HepG2 (cell line): Measurements from ENCODE around the gene IFITM5. TPM values are rescaled to one million over a fixed set of nuclear protein-coding genes. Genes with fewer than 3 reads are reported as not detected.

ENCODE experiments used
- ATAC-seq: fragments of 200-7000 bp; cut with Tn5 transposase; 3 replicates; pipeline ENCODE4 v1.9.1; 2020; ENCODE audit warnings: mild to moderate bottlenecking, moderate library complexity
- BruUV-seq: library from RNA; stranded (reverse); fragments of 400-500 nt; replicated peaks from 2 replicates; lab custom pipeline; 2021; lab: Mats Ljungman, UMichigan
- CTCF ChIA-PET: fragments of 300-600 bp; formaldehyde crosslinking; extraction: SDS; loops from one replicate; lab custom pipeline; 2021; ENCODE audit warnings: low total read pairs, inconsistent platforms, low intra/inter-chr PET ratio; lab: Yijun Ruan, JAX
- POLR2A ChIA-PET: fragments of 350-600 bp; sonication (Branson Sonifier 250); formaldehyde crosslinking; loops from one replicate; lab custom pipeline; 2020; ENCODE audit warnings: antibody characterized with exemption, inconsistent platforms; lab: Yijun Ruan, JAX
- DNase-seq: peaks from one replicate; pipeline ENCODE4 v3.0.0-alpha.2; 2015; ENCODE audit warnings: low spot score
- FAIRE-seq: peaks from 3 replicates; lab custom pipeline; 2011; peaks lifted over from hg19 to GRCh38; lab: Jason Lieb, UNC
- H2AFZ ChIP-seq: one replicate; pipeline ENCODE4 v1.6.1; 2011; ENCODE audit warnings: low read length, inconsistent platforms
- H3K27ac ChIP-seq: fragments of 300-600 bp; 3 replicates; pipeline ENCODE4 v1.8.0; 2011; ENCODE audit warnings: mixed run types, mild to moderate bottlenecking, mixed read lengths, low read length, inconsistent platforms; ENCODE audit not compliant: insufficient read depth; ENCODE audit errors: extremely low read length
- H3K27me3 ChIP-seq, 2 experiments: fragments of 200-600 bp in 1 of 2; 2 replicates in 1 of 2; 3 replicates in 1 of 2; pipeline versions ENCODE4 v1.6.0 to v1.8.0; 2011; ENCODE audit warnings: low read length in 2 of 2, mild to moderate bottlenecking in 2 of 2, moderate library complexity in 2 of 2, inconsistent platforms in 1 of 2; ENCODE audit not compliant: insufficient read depth in 2 of 2, control insufficient read depth in 1 of 2
- H3K36me3 ChIP-seq, 2 experiments: fragments of 200-600 bp in 1 of 2; replicated peaks in 1 of 2; 2 replicates in 1 of 2; 3 replicates in 1 of 2; pipeline versions ENCODE4 v1.5.1 to v1.8.0; 2011; ENCODE audit warnings: low read length in 2 of 2, inconsistent platforms in 1 of 2; ENCODE audit not compliant: insufficient read depth in 2 of 2, control insufficient read depth in 1 of 2
- H3K4me1 ChIP-seq: 2 replicates; pipeline ENCODE4 v1.5.1; 2012; ENCODE audit warnings: low read length, inconsistent platforms; ENCODE audit not compliant: insufficient read depth
- H3K4me2 ChIP-seq: 2 replicates; pipeline ENCODE4 v1.6.0; 2011; ENCODE audit warnings: low read depth, low read length, inconsistent platforms
- H3K4me3 ChIP-seq, 3 experiments: fragments of 200-600 bp in 1 of 3; sonication (generic), shearing (Covaris generic) in 1 of 3; replicated peaks in 1 of 3; 2 replicates each; pipeline ENCODE4 v1.5.1; 2011 to 2016; ENCODE audit warnings: low read length in 3 of 3, inconsistent platforms in 2 of 3, low read depth in 2 of 3, mild to moderate bottlenecking in 2 of 3, control low read depth in 1 of 3, mixed read lengths in 1 of 3; ENCODE audit not compliant: insufficient read depth in 1 of 3
- H3K79me2 ChIP-seq: one replicate; pipeline ENCODE4 v1.6.1; 2011; ENCODE audit warnings: low read length, inconsistent platforms; ENCODE audit not compliant: insufficient read depth
- H3K9ac ChIP-seq: 2 replicates; pipeline ENCODE4 v1.6.0; 2011; ENCODE audit warnings: mild to moderate bottlenecking, low read depth, low read length, inconsistent platforms; ENCODE audit not compliant: insufficient read depth
- H3K9me3 ChIP-seq: 2 replicates; pipeline ENCODE4 v1.5.1; 2012; ENCODE audit warnings: mild to moderate bottlenecking, low read length
- H4K20me1 ChIP-seq: 2 replicates; pipeline ENCODE4 v1.6.0; 2011; ENCODE audit warnings: inconsistent platforms, mild to moderate bottlenecking, low read length, moderate library complexity; ENCODE audit not compliant: insufficient read depth
- ATF7 ChIP-seq, 2 experiments: fragments of 450-650 bp in 1 of 2; sonication (generic) in 1 of 2; formaldehyde crosslinking in 1 of 2; IDR thresholded peaks; 2 replicates each; pipeline versions ENCODE4 v1.4.0 to v1.6.1; 2016 to 2020; ENCODE audit warnings: antibody characterized with exemption in 1 of 2, mild to moderate bottlenecking in 1 of 2, missing genetic modification reagents in 1 of 2
- BRD4 ChIP-seq: sonication (generic); formaldehyde crosslinking; IDR thresholded peaks from 2 replicates; pipeline ENCODE4 v1.4.0; 2020; ENCODE audit warnings: missing genetic modification reagents
- ELF3 ChIP-seq: IDR thresholded peaks from 2 replicates; pipeline ENCODE4 v1.6.1; 2016; ENCODE audit warnings: missing genetic modification reagents, missing compliant biosample characterization
- GATAD2A ChIP-seq: IDR thresholded peaks from 2 replicates; pipeline ENCODE4 v1.6.1; 2016
- HHEX ChIP-seq: IDR thresholded peaks from 2 replicates; pipeline ENCODE4 v1.6.1; 2016; ENCODE audit warnings: control low read depth
- NFKB2 ChIP-seq: sonication (generic); formaldehyde crosslinking; IDR thresholded peaks from 2 replicates; pipeline ENCODE4 v1.4.0; 2020; ENCODE audit warnings: missing genetic modification reagents, borderline replicate concordance
- NONO ChIP-seq, 2 experiments: fragments of 450-650 bp in 1 of 2; sonication (generic) in 1 of 2; formaldehyde crosslinking in 1 of 2; IDR thresholded peaks in 1 of 2; conservative IDR thresholded peaks in 1 of 2; 2 replicates each; pipeline versions ENCODE4 v1.6.1 to v1.8.0; 2017 to 2022; ENCODE audit warnings: mild to moderate bottlenecking in 1 of 2, missing genetic modification reagents in 1 of 2, moderate library complexity in 1 of 2
- NR2F6 ChIP-seq, 2 experiments: IDR thresholded peaks; 2 replicates each; pipeline ENCODE4 v1.6.1; 2016; ENCODE audit warnings: antibody characterized with exemption in 1 of 2, mild to moderate bottlenecking in 1 of 2
- NRL ChIP-seq: sonication (generic); formaldehyde crosslinking; IDR thresholded peaks from 2 replicates; pipeline ENCODE4 v1.5.0; 2020; ENCODE audit warnings: missing genetic modification reagents, mild to moderate bottlenecking, moderate library complexity, borderline replicate concordance
- PHF8 ChIP-seq: sonication (generic); formaldehyde crosslinking; IDR thresholded peaks from 2 replicates; pipeline ENCODE4 v1.5.0; 2020; ENCODE audit warnings: missing genetic modification reagents
- RARA ChIP-seq: IDR thresholded peaks from 2 replicates; pipeline ENCODE4 v1.6.1; 2016; ENCODE audit warnings: missing genetic modification reagents, missing compliant biosample characterization
- RARG ChIP-seq: sonication (generic); formaldehyde crosslinking; IDR thresholded peaks from 2 replicates; pipeline ENCODE4 v1.4.0; 2020; ENCODE audit warnings: low read depth, mild to moderate bottlenecking, missing genetic modification reagents
- SKI ChIP-seq: fragments of 450-650 bp; IDR thresholded peaks from one replicate; pipeline ENCODE4 v1.6.1; 2018; ENCODE audit warnings: mild to moderate bottlenecking; ENCODE audit not compliant: partially characterized antibody
- SMAD9 ChIP-seq: sonication (generic); formaldehyde crosslinking; IDR thresholded peaks from 2 replicates; pipeline ENCODE4 v1.5.1; 2020; ENCODE audit warnings: mild to moderate bottlenecking, missing genetic modification reagents
- TARDBP ChIP-seq: sonication (generic); formaldehyde crosslinking; IDR thresholded peaks from 2 replicates; pipeline ENCODE4 v1.8.0; 2022; ENCODE audit warnings: mild to moderate bottlenecking, missing genetic modification reagents
- YY1 ChIP-seq: IDR thresholded peaks from 2 replicates; pipeline ENCODE4 v1.6.1; 2011; ENCODE audit warnings: low read length, low read depth, moderate library complexity, mild to moderate bottlenecking; ENCODE audit not compliant: insufficient read depth, insufficient replicate concordance
- ZMYM4 ChIP-seq: sonication (generic); formaldehyde crosslinking; IDR thresholded peaks from 2 replicates; pipeline ENCODE4 v1.8.1; 2023; ENCODE audit warnings: mild to moderate bottlenecking, missing genetic modification reagents
- ZNF136 ChIP-seq: sonication (generic); formaldehyde crosslinking; IDR thresholded peaks from 2 replicates; pipeline ENCODE4 v1.8.1; 2022; ENCODE audit warnings: low read depth, mild to moderate bottlenecking, moderate library complexity, missing genetic modification reagents
- ZNF180 ChIP-seq: sonication (generic); formaldehyde crosslinking; IDR thresholded peaks from 2 replicates; pipeline ENCODE4 v1.4.0; 2020; ENCODE audit warnings: low read depth, missing genetic modification reagents, borderline replicate concordance
- ZNF24 ChIP-seq: fragments of 450-650 bp; IDR thresholded peaks from 2 replicates; pipeline ENCODE4 v1.6.1; 2017; ENCODE audit warnings: antibody characterized with exemption, mild to moderate bottlenecking
- ZNF546 ChIP-seq: sonication (generic); formaldehyde crosslinking; conservative IDR thresholded peaks from 2 replicates; pipeline ENCODE4 v1.8.1; 2023; ENCODE audit warnings: mild to moderate bottlenecking, missing genetic modification reagents
- ZNF691 ChIP-seq: sonication (generic); formaldehyde crosslinking; IDR thresholded peaks from 2 replicates; pipeline ENCODE4 v1.4.0; 2020; ENCODE audit warnings: missing genetic modification reagents, low read depth, mild to moderate bottlenecking, borderline replicate concordance
- ZSCAN29 ChIP-seq: sonication (generic); formaldehyde crosslinking; conservative IDR thresholded peaks from 2 replicates; pipeline ENCODE4 v1.4.0; 2020; ENCODE audit warnings: mild to moderate bottlenecking, missing genetic modification reagents
- WGBS: methylation state at CpG from one replicate; pipeline ENCODE4 v1.1.6; 2017; ENCODE audit warnings: low lambda C conversion rate; 5-methylcytosine and 5-hydroxymethylcytosine counted together
- in situ Hi-C: cut with HindIII; loops from 2 replicates; pipeline ENCODE4 v1.10.0; 2017; ENCODE audit warnings: low pct_unique_long_range_greater_than_20kb; ENCODE audit not compliant: extremely low pct_ligation_motif_present
- intact Hi-C: fragments of 100-400 bp; cut with micrococcal nuclease; formaldehyde crosslinking; loops from one replicate; pipeline ENCODE4 v1.10.0; 2022; ENCODE audit not compliant: unreplicated experiment
- polyA plus RNA-seq, 8 experiments: library from polyadenylated mRNA; depleted of rRNA in 3 of 8; stranded (reverse) in 7 of 8; unstranded in 1 of 8; fragments of >200 nt; fragmentation: Illumina TruSeq in 4 of 8; extraction: Trizol in 4 of 8; gene quantifications; 2 replicates each; pipeline versions ENCODE4 v1.2.1 to v1.2.3, GENCODE V29; 2011 to 2016; ENCODE audit warnings: low read depth in 4 of 8, missing spikeins in 1 of 8, mixed read lengths in 1 of 8; ENCODE audit not compliant: insufficient read depth in 1 of 8
- total RNA-seq, 5 experiments: library from RNA; depleted of rRNA; stranded (reverse); fragments of >200 nt; fragmentation: Illumina TruSeq; extraction: Trizol; gene quantifications; 2 replicates each; pipeline ENCODE4 v1.2.3, GENCODE V29; 2016; ENCODE audit warnings: low read depth in 1 of 5

The IFITM5 gene
- total and polyA plus RNA-seq, 2 of the 13 experiments (the other 11 are each of a cell fraction or from before 2014, with no cell fraction given), result not detected

- TF ChIP-seq SMAD9 (peak; percentile 52; the same call in 1 of the 2 replicates), NR2F6 (IDR thresholded peaks at IDR 0.05) (0 out of 2 replicates have a peak, but pooled peaks have one; percentile 16), NR2F6 (CRISPR knock-in tag; IDR thresholded peaks at IDR 0.05) (no peak), ZNF546 (CRISPR knock-in tag) (no peak), ZMYM4 (CRISPR knock-in tag) (peak; percentile 4; the same call in 1 of the 2 replicates), HHEX (CRISPR knock-in tag) (no peak), ELF3 (peak; percentile 44), ZNF136 (0 out of 2 replicates have a peak, but pooled peaks have one; percentile 48), ATF7 (IDR thresholded peaks at IDR 0.05) (peak; percentile 93), ATF7 (CRISPR knock-in tag; IDR thresholded peaks at IDR 0.05) (peak; percentile 75), GATAD2A (CRISPR knock-in tag) (peak; percentile 41; the same call in 1 of the 2 replicates), ZNF691 (CRISPR knock-in tag) (0 out of 2 replicates have a peak, but pooled peaks have one; percentile 57)
Observed at GRCh38 chr11:326842-327580, 27.7 kb upstream of the IFITM5 start (continued).

DNA sequence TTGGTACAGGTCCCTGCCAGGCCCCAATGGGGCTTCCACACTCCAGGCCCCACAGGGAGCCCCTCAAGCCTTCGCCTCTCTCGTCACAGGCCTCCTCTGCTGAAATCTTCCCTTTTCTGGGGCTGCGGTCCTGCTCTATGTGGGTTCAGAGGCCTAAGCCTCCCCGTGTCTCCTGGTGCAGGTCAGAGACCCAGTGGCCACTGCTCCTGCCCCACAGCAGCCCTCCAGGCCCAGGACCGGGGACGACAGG is 27.2 kb upstream of the IFITM5 start:
- DNase-seq (no peak), ATAC-seq (peak; percentile 24), FAIRE-seq (no peak)
- no peak overlapping the region for H3K4me3 ChIP-seq
- peak overlapping the region; percentile 49 for H3K27ac ChIP-seq
- TF ChIP-seq RARG (CRISPR knock-in tag) (no peak), RARA (CRISPR knock-in tag) (no peak), NR2F6 (IDR thresholded peaks at IDR 0.05) (no peak), NR2F6 (CRISPR knock-in tag; IDR thresholded peaks at IDR 0.05) (no peak), YY1 (no peak), PHF8 (CRISPR knock-in tag) (no peak), NONO (IDR thresholded peaks at IDR 0.05) (no peak), NONO (CRISPR knock-in tag; conservative IDR thresholded peaks at IDR 0.05) (no peak), ZNF180 (no peak), BRD4 (CRISPR knock-in tag) (0 out of 2 replicates have a peak, but pooled peaks have one; percentile 50), NFKB2 (CRISPR knock-in tag) (0 out of 2 replicates have a peak, but pooled peaks have one; percentile 22), SKI (no peak), TARDBP (CRISPR knock-in tag) (no peak), ZSCAN29 (CRISPR knock-in tag) (no peak), ZNF24 (no peak), NRL (CRISPR knock-in tag) (0 out of 2 replicates have a peak, but pooled peaks have one; percentile 7)
- WGBS, result 80% methylated on average over 4 of the region's 6 CpGs
- H3K4me2 ChIP-seq, result peak overlapping the region; percentile 90
- intact Hi-C loops (no loop called here), in situ Hi-C loops (no loop called here)
- H3K36me3 ChIP-seq, result no peaks in the 10 kb centered on the region
- H3K79me2 ChIP-seq, result no peaks in the 10 kb centered on the region
- H3K27me3 ChIP-seq, result no peaks in the 10 kb centered on the region
- H3K9me3 ChIP-seq, result no peaks in the 10 kb centered on the region
- peak overlapping the region; percentile 36; the same call in 1 of the 2 replicates for H3K9ac ChIP-seq
- CTCF ChIA-PET, result no interaction called here
- H3K4me1 ChIP-seq, result peaks cover 64% of the 10 kb centered on the region
- H2AFZ ChIP-seq, result no peak overlapping the region
- POLR2A ChIA-PET, result interaction anchor here (0.6 to 6.1 kb wide), 4 partner anchors 10 to 126 kb away, joined by 3 to 85 read pairs (median 6); partner anchors contain the start of gene IFITM1
- BruUV-seq, result no TSS peak
- no peaks in the 10 kb centered on the region for H4K20me1 ChIP-seq
